CD4-positive, CD25-positive, alpha-beta regulatory T cell (primary cell): ENCODE measurements around the gene RAVER2. TPM values are rescaled to one million over a fixed set of nuclear protein-coding genes. Genes with fewer than 3 reads are reported as not detected.
A peak's percentile ranks its signal among the peaks of the same experiment; 100 is the strongest.

Source experiments
- ATAC-seq, 2 donors: fragments of 150-1000 bp; cut with Tn5 transposase; one replicate each; pipeline ENCODE4 v1.10.0; 2021; ENCODE audit warnings: low read depth in 2 of 2, moderate number of reproducible peaks in 2 of 2, moderate library complexity in 1 of 2
- DNase-seq, 3 donors: peaks; one replicate each; pipeline versions ENCODE4 v3.0.0 to v3.0.0-alpha.2; 2012 to 2022; ENCODE audit warnings: mixed read lengths in 1 of 3
- H3K27ac ChIP-seq: one replicate; pipeline ENCODE4 v1.7.0; 2013; ENCODE audit warnings: mild to moderate bottlenecking, low read length; ENCODE audit not compliant: insufficient read depth, poor library complexity, severe bottlenecking
- H3K27me3 ChIP-seq: one replicate; pipeline ENCODE4 v1.7.0; 2013; ENCODE audit warnings: low read length; ENCODE audit not compliant: control insufficient read depth, insufficient read depth
- H3K36me3 ChIP-seq: one replicate; pipeline ENCODE4 v1.7.0; 2013; ENCODE audit warnings: mild to moderate bottlenecking, low read length, moderate library complexity; ENCODE audit not compliant: control insufficient read depth, insufficient read depth
- H3K4me1 ChIP-seq: 2 replicates; pipeline ENCODE4 v1.7.0; 2013; ENCODE audit warnings: mild to moderate bottlenecking, low read length; ENCODE audit not compliant: insufficient read depth, control insufficient read depth, poor library complexity, severe bottlenecking
- H3K4me3 ChIP-seq: one replicate; pipeline ENCODE4 v1.7.0; 2013; ENCODE audit warnings: low read depth, mild to moderate bottlenecking, low read length, moderate library complexity
- H3K9me3 ChIP-seq, 2 experiments: 1 replicate in 1 of 2; 2 replicates in 1 of 2; pipeline ENCODE4 v1.7.0; 2013; ENCODE audit warnings: low read length in 2 of 2, mild to moderate bottlenecking in 1 of 2, moderate library complexity in 1 of 2; ENCODE audit not compliant: control insufficient read depth in 2 of 2
- H3K27ac Mint-ChIP-seq, 3 donors: one replicate each; pipeline ENCODE4 v1.8.0; 2020 to 2022; ENCODE audit warnings: mild to moderate bottlenecking in 3 of 3, mixed read lengths in 3 of 3, moderate library complexity in 2 of 3
- H3K27me3 Mint-ChIP-seq: one replicate; pipeline ENCODE4 v1.8.0; 2022; ENCODE audit warnings: mild to moderate bottlenecking, mixed read lengths
- H3K36me3 Mint-ChIP-seq: one replicate; pipeline ENCODE4 v1.8.0; 2020; ENCODE audit warnings: mixed read lengths
- H3K4me1 Mint-ChIP-seq, 4 donors: one replicate each; pipeline ENCODE4 v1.8.0; 2020 to 2022; ENCODE audit warnings: mixed read lengths in 4 of 4, mild to moderate bottlenecking in 1 of 4
- H3K4me3 Mint-ChIP-seq, 4 donors: one replicate each; pipeline ENCODE4 v1.8.0; 2020 to 2022; ENCODE audit warnings: mild to moderate bottlenecking in 4 of 4, mixed read lengths in 4 of 4, moderate library complexity in 3 of 4
- H3K9me3 Mint-ChIP-seq, 7 donors: one replicate each; pipeline ENCODE4 v1.8.0; 2020 to 2022; ENCODE audit warnings: mixed read lengths in 7 of 7, mild to moderate bottlenecking in 3 of 7, moderate library complexity in 2 of 7
- polyA plus RNA-seq, 4 donors: library from polyadenylated mRNA; unstranded; fragments of 300-500 nt; fragmentation: Illumina TruSeq; gene quantifications; one replicate each; pipeline ENCODE4 v1.2.3, GENCODE V29; 2021
- total RNA-seq: library from RNA; stranded (reverse); gene quantifications from one replicate; pipeline ENCODE4 v1.2.3, GENCODE V29; 2022

RAVER2 gene
- total and polyA plus RNA-seq, 5 donors from 2014 or later, result 0.32 to 0.84 (median 0.71) TPM

- no peaks in the 10 kb centered on the region for H3K36me3 Mint-ChIP-seq
- H3K27ac Mint-ChIP-seq, result no peak overlapping the region
- Histone ChIP-seq H3K27ac (no peak overlapping the region), H3K4me1 (peaks cover 4% of the 10 kb centered on the region), H3K4me3 (no peak overlapping the region), H3K9me3 (no peaks in the 10 kb centered on the region), H3K36me3 (no peaks in the 10 kb centered on the region), H3K27me3 (peaks cover 18% of the 10 kb centered on the region)
- DNase-seq, result no peak
- H3K4me3 Mint-ChIP-seq, result peak overlapping the region in 1 of 4 donors; percentile 29
- peaks cover 41% of the 10 kb centered on the region for H3K27me3 Mint-ChIP-seq
- no peak for ATAC-seq
- H3K4me1 Mint-ChIP-seq, result peaks cover 0 to 8% (median 7%) of the 10 kb centered on the region in 4 donors
- peaks cover 0 to 3% (median 0%) of the 10 kb centered on the region in 7 donors for H3K9me3 Mint-ChIP-seq
Measured at GRCh38 chr1:64750092-64750491, 5.2 kb downstream of the RAVER2 start.

- Histone ChIP-seq H3K9me3 (no peaks in the 10 kb centered on the region), H3K27me3 (peaks cover 17% of the 10 kb centered on the region), H3K4me3 (no peak overlapping the region), H3K4me1 (no peaks in the 10 kb centered on the region), H3K36me3 (no peaks in the 10 kb centered on the region), H3K27ac (no peak overlapping the region)
- ATAC-seq (no peak), DNase-seq (no peak)
- peaks cover 0 to 5% (median 4%) of the 10 kb centered on the region in 4 donors for H3K4me1 Mint-ChIP-seq
- H3K27ac Mint-ChIP-seq, result no peak overlapping the region
- H3K27me3 Mint-ChIP-seq, result peaks cover 37% of the 10 kb centered on the region
- H3K36me3 Mint-ChIP-seq, result no peaks in the 10 kb centered on the region
- peaks cover 0 to 3% (median 0%) of the 10 kb centered on the region in 7 donors for H3K9me3 Mint-ChIP-seq
- no peak overlapping the region for H3K4me3 Mint-ChIP-seq
Measured at GRCh38 chr1:64750875-64751274, 6.0 kb downstream of the RAVER2 start.

GRCh38 chr1:64754173-64754572 lies 9.3 kb downstream of the RAVER2 start:
- Mint-ChIP-seq H3K4me3 (no peak overlapping the region), H3K36me3 (no peaks in the 10 kb centered on the region), H3K27me3 (peaks cover 17% of the 10 kb centered on the region), H3K9me3 (peaks cover 0 to 3% (median 0%) of the 10 kb centered on the region in 7 donors), H3K27ac (peak overlapping the region in 1 of 3 donors; percentile 7), H3K4me1 (no peaks in the 10 kb centered on the region)
- Histone ChIP-seq H3K9me3 (peaks cover 0 to 1% of the 10 kb centered on the region in 2 experiments), H3K27ac (no peak overlapping the region), H3K36me3 (no peaks in the 10 kb centered on the region), H3K27me3 (peaks cover 22% of the 10 kb centered on the region), H3K4me3 (no peak overlapping the region), H3K4me1 (no peaks in the 10 kb centered on the region)
- no peak for DNase-seq
- no peak for ATAC-seq

GRCh38 chr1:64755361-64755760 lies 10.5 kb downstream of the RAVER2 start:
- no peak overlapping the region for H3K27ac ChIP-seq
- ATAC-seq (no peak), DNase-seq (no peak)
- Mint-ChIP-seq H3K36me3 (no peaks in the 10 kb centered on the region), H3K4me3 (no peak overlapping the region), H3K4me1 (no peaks in the 10 kb centered on the region), H3K27me3 (peaks cover 15% of the 10 kb centered on the region), H3K27ac (no peak overlapping the region), H3K9me3 (peaks cover 0 to 3% (median 0%) of the 10 kb centered on the region in 7 donors)
- no peaks in the 10 kb centered on the region for H3K36me3 ChIP-seq
- H3K4me3 ChIP-seq, result no peak overlapping the region
- H3K9me3 ChIP-seq, result peaks cover 0 to 1% of the 10 kb centered on the region in 2 experiments
- H3K4me1 ChIP-seq, result no peaks in the 10 kb centered on the region
- H3K27me3 ChIP-seq, result peaks cover 22% of the 10 kb centered on the region

GRCh38 chr1:64756770-64757169 lies 11.9 kb downstream of the RAVER2 start:
- no peak overlapping the region for H3K4me3 Mint-ChIP-seq
- H3K9me3 Mint-ChIP-seq, result peaks cover 0 to 3% (median 0%) of the 10 kb centered on the region in 7 donors
- no peak overlapping the region for H3K27ac Mint-ChIP-seq
- no peak overlapping the region for H3K4me3 ChIP-seq
- H3K4me1 ChIP-seq, result no peaks in the 10 kb centered on the region
- no peaks in the 10 kb centered on the region for H3K36me3 Mint-ChIP-seq
- peaks cover 12% of the 10 kb centered on the region for H3K27me3 Mint-ChIP-seq
- DNase-seq, result no peak
- H3K4me1 Mint-ChIP-seq, result no peaks in the 10 kb centered on the region
- no peaks in the 10 kb centered on the region for H3K36me3 ChIP-seq
- peaks cover 20% of the 10 kb centered on the region for H3K27me3 ChIP-seq
- ATAC-seq, result no peak
- H3K9me3 ChIP-seq, result peaks cover 0 to 1% of the 10 kb centered on the region in 2 experiments
- H3K27ac ChIP-seq, result no peak overlapping the region

- H3K9me3 ChIP-seq, result peaks cover 0 to 1% of the 10 kb centered on the region in 2 experiments
- no peak for ATAC-seq
- peaks cover 0 to 3% (median 0%) of the 10 kb centered on the region in 7 donors for H3K9me3 Mint-ChIP-seq
- H3K4me1 Mint-ChIP-seq, result no peaks in the 10 kb centered on the region
- H3K27ac Mint-ChIP-seq, result no peak overlapping the region
- H3K36me3 ChIP-seq, result no peaks in the 10 kb centered on the region
- H3K27me3 ChIP-seq, result peaks cover 16% of the 10 kb centered on the region
- no peaks in the 10 kb centered on the region for H3K36me3 Mint-ChIP-seq
- no peak overlapping the region for H3K27ac ChIP-seq
- DNase-seq, result no peak
- peaks cover 10% of the 10 kb centered on the region for H3K27me3 Mint-ChIP-seq
- H3K4me1 ChIP-seq, result no peaks in the 10 kb centered on the region
- no peak overlapping the region for H3K4me3 Mint-ChIP-seq
- H3K4me3 ChIP-seq, result no peak overlapping the region
Measured at GRCh38 chr1:64757213-64757612, 12.3 kb downstream of the RAVER2 start.

- ATAC-seq (no peak), DNase-seq (no peak)
- Mint-ChIP-seq H3K36me3 (no peaks in the 10 kb centered on the region), H3K4me3 (no peak overlapping the region), H3K27ac (no peak overlapping the region), H3K27me3 (peaks cover 7% of the 10 kb centered on the region), H3K9me3 (no peaks in the 10 kb centered on the region), H3K4me1 (no peaks in the 10 kb centered on the region)
- Histone ChIP-seq H3K9me3 (peaks cover 0 to 1% of the 10 kb centered on the region in 2 experiments), H3K36me3 (no peaks in the 10 kb centered on the region), H3K27ac (no peak overlapping the region), H3K4me3 (no peak overlapping the region), H3K27me3 (peaks cover 12% of the 10 kb centered on the region), H3K4me1 (no peaks in the 10 kb centered on the region)
Measured at GRCh38 chr1:64758233-64758632, 13.4 kb downstream of the RAVER2 start.

- ATAC-seq (no peak), DNase-seq (no peak)
- Histone ChIP-seq H3K36me3 (no peaks in the 10 kb centered on the region), H3K4me3 (no peak overlapping the region), H3K27me3 (peaks cover 12% of the 10 kb centered on the region), H3K9me3 (peaks cover 0 to 1% of the 10 kb centered on the region in 2 experiments), H3K27ac (no peak overlapping the region), H3K4me1 (no peaks in the 10 kb centered on the region)
- Mint-ChIP-seq H3K27ac (no peak overlapping the region), H3K9me3 (no peaks in the 10 kb centered on the region), H3K4me3 (no peak overlapping the region), H3K4me1 (no peaks in the 10 kb centered on the region), H3K27me3 (peaks cover 7% of the 10 kb centered on the region), H3K36me3 (no peaks in the 10 kb centered on the region)
Measured at GRCh38 chr1:64759968-64760367, 15.1 kb downstream of the RAVER2 start.
